Adipocyte (in vitro differentiated cells): Measurements from ENCODE around the gene RALGPS1.
"Not testable (repeated sequence)": the region's sequence is repeated elsewhere in the genome, so short reads cannot be mapped to it uniquely, and the experiment has no call there.

Experiments
- DNase-seq: peaks from one replicate; pipeline ENCODE4 v3.0.0-alpha.2; 2015; ENCODE audit warnings: low read depth
- H3K27me3 ChIP-seq: replicated peaks from 2 replicates; pipeline ENCODE4 v1.7.0; 2013; ENCODE audit warnings: mild to moderate bottlenecking, low read length, moderate library complexity; ENCODE audit not compliant: control insufficient read depth, insufficient read depth
- H3K36me3 ChIP-seq: 2 replicates; pipeline ENCODE4 v1.7.0; 2013; ENCODE audit warnings: low read length, mild to moderate bottlenecking, moderate library complexity; ENCODE audit not compliant: control insufficient read depth, insufficient read depth, severe bottlenecking
- H3K4me1 ChIP-seq: 2 replicates; pipeline ENCODE4 v1.7.0; 2013; ENCODE audit warnings: mild to moderate bottlenecking, low read length, moderate library complexity; ENCODE audit not compliant: control insufficient read depth, insufficient read depth
- H3K4me3 ChIP-seq: 2 replicates; pipeline ENCODE4 v1.7.0; 2013; ENCODE audit warnings: mild to moderate bottlenecking, low read length, moderate library complexity
- H3K9ac ChIP-seq: 2 replicates; pipeline ENCODE4 v1.7.0; 2013; ENCODE audit warnings: mild to moderate bottlenecking, low read length, moderate library complexity
- H3K9me3 ChIP-seq: 2 replicates; pipeline ENCODE4 v1.7.0; 2013; ENCODE audit warnings: mild to moderate bottlenecking, low read length, moderate library complexity; ENCODE audit not compliant: control insufficient read depth

The RALGPS1 gene

DNA sequence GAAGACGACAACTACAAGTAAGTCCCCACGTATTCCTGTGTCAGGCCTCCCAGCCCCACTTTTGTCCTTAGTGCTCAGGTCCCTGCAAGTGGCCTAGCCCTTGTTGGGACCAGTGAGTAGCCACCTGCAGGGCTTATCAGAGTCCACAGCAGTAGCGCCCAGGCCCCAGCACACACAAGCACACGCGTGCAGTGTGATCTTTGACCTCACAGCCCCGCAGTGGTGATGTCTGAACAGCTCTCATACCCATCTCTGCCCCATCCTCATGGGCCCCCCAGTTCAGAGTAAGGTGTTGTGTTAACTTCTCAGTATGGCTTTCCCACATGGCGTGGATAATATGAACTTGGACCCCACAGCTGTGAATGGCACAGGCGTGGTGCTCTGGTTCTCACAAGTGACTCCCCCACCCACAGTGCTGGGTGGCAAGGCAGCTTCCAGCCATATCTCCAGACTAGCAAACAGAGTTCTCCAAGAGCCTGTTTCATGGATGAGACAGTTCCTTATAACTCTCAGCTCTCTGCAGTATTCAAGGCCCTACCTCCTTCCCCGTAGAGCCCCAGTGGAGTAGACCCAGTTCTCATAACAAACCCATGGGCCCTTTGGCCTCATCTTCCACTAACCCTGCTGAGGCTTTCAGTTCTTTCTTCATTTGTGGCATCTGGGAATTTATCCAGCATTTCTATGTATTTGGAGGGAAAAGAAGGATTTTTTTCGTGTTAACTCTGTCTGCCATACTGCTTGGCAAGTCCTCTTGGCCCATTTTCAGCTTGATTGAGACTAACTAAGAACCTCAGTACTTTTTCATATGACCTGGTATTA lies 254.4 kb downstream of the RALGPS1 start:
- peaks cover 10% of the 10 kb centered on the region for H3K4me1 ChIP-seq
- H3K27me3 ChIP-seq, result no peaks in the 10 kb centered on the region
- H3K4me3 ChIP-seq, result no peak overlapping the region
- H3K9ac ChIP-seq, result no peak overlapping the region
- no peaks in the 10 kb centered on the region for H3K9me3 ChIP-seq
- DNase-seq, result no peak
- H3K36me3 ChIP-seq, result no peaks in the 10 kb centered on the region

GRCh38 chr9:127169575-127169883 lies 254.9 kb downstream of the RALGPS1 start:
- no peak for DNase-seq
- Histone ChIP-seq H3K4me1 (peaks cover 14% of the 10 kb centered on the region), H3K36me3 (no peaks in the 10 kb centered on the region), H3K9me3 (no peaks in the 10 kb centered on the region), H3K4me3 (no peak overlapping the region), H3K27me3 (no peaks in the 10 kb centered on the region), H3K9ac (no peak overlapping the region)

- DNase-seq, result no peak
- Histone ChIP-seq H3K4me3 (no peak overlapping the region), H3K9me3 (no peaks in the 10 kb centered on the region), H3K4me1 (peaks cover 16% of the 10 kb centered on the region), H3K36me3 (no peaks in the 10 kb centered on the region), H3K9ac (no peak overlapping the region), H3K27me3 (no peaks in the 10 kb centered on the region)
These were observed 255.5 kb downstream of the RALGPS1 start for GRCh38 chr9:127170103-127170502.

- Histone ChIP-seq H3K27me3 (no peaks in the 10 kb centered on the region), H3K9me3 (no peaks in the 10 kb centered on the region), H3K9ac (no peak overlapping the region), H3K36me3 (no peaks in the 10 kb centered on the region), H3K4me3 (no peak overlapping the region), H3K4me1 (peaks cover 22% of the 10 kb centered on the region)
- no peak for DNase-seq
These were observed 256.1 kb downstream of the RALGPS1 start for GRCh38 chr9:127170652-127171051.

DNA sequence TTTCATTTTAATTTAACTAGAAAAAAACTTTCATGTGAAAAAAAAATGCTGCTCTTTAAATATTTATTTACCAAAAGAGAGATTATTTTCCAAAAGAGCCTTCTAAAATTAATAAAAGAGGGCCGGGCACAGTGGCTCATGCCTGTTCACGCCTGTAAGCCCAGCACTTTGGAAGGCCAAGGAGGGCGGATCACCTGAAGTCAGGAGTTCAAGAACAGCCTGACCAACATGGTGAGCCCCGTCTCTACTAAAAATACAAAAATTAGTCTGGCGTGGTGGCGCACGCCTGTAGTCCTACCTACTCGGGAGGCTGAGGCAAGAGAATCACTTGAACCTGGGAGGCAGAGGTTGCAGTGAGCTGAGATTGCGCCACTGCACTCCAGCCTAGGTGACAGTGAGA lies 256.8 kb downstream of the RALGPS1 start:
- H3K4me1 ChIP-seq, result peaks cover 29% of the 10 kb centered on the region
- not testable (repeated sequence) for DNase-seq, H3K9me3 ChIP-seq, H3K9ac ChIP-seq, H3K27me3 ChIP-seq, H3K4me3 ChIP-seq, H3K36me3 ChIP-seq

GRCh38 chr9:127172066-127172707 lies 257.6 kb downstream of the RALGPS1 start:
- no peak for DNase-seq
- Histone ChIP-seq H3K4me3 (no peak overlapping the region), H3K9me3 (no peaks in the 10 kb centered on the region), H3K36me3 (no peaks in the 10 kb centered on the region), H3K9ac (no peak overlapping the region), H3K4me1 (peaks cover 32% of the 10 kb centered on the region), H3K27me3 (no peaks in the 10 kb centered on the region)

DNA sequence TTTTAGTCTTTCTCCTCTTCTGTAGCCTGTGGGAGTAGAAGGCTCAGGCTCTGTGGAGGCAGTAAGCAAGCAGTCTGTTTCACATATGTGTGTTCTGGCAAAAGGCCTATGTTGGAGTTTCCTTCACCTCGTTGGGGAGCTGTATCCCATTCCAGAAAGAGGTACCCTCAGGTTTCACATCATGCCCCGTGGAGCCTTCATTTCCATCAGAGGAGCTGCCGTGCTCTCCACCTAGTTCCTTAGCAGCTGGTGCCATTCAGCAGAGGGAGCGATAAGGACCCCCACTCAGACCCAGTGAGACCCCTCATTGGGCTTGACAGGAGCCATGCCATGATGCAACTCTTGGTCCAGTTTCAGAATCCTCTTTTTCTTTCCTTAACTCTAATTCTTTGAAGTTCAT lies 258.5 kb downstream of the RALGPS1 start:
- Histone ChIP-seq H3K9ac (no peak overlapping the region), H3K27me3 (no peaks in the 10 kb centered on the region), H3K4me1 (peaks cover 32% of the 10 kb centered on the region), H3K4me3 (no peak overlapping the region), H3K9me3 (no peaks in the 10 kb centered on the region), H3K36me3 (no peaks in the 10 kb centered on the region)
- DNase-seq, result no peak

GRCh38 chr9:127174386-127175318 lies 260.1 kb downstream of the RALGPS1 start:
- DNase-seq, result no peak
- H3K9me3 ChIP-seq, result no peaks in the 10 kb centered on the region
- peaks cover 38% of the 10 kb centered on the region for H3K4me1 ChIP-seq
- no peaks in the 10 kb centered on the region for H3K27me3 ChIP-seq
- no peak overlapping the region for H3K4me3 ChIP-seq
- no peak overlapping the region for H3K9ac ChIP-seq
- H3K36me3 ChIP-seq, result no peaks in the 10 kb centered on the region

DNA sequence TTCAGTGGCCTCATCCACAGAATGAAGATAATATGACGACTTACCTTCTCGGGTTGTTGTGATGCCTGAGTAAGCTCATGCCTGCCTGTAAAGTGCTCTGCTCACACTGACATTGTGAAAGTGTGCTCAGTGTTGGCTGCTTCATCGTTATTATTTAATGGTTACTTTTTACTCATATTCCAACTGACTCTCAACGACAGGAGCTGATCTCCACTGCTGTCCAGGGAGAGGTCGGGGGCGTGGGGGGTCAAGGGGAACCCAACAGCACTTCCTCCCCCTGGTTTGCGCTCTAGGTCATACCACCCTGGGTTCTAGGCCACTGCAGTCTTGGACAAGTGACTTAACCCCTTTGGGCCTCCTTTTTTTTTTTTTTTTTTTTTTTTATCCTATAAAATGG lies 260.7 kb downstream of the RALGPS1 start:
- Histone ChIP-seq H3K36me3 (no peaks in the 10 kb centered on the region), H3K4me3 (no peak overlapping the region), H3K9me3 (no peaks in the 10 kb centered on the region), H3K9ac (no peak overlapping the region), H3K27me3 (no peaks in the 10 kb centered on the region), H3K4me1 (peaks cover 39% of the 10 kb centered on the region)
- DNase-seq, result no peak

DNA sequence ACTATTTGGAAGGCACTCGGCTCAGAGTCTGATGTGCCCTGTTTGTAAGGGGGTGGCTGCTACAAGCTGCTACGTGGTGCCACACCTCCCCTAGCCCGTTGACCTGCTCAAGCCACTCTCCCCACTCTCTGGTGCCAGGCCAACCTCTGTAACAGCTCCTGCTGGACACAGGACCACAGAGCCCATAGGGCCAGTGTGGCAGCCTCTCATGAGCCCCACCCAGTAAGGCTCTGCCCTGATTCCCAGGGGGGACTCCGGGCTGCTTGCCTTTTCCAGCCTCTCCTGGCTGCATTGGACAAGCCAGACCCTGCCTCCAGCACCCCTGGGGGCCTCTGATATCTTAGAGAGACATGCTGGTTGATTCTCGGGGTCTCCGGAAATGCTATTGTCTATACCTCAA lies 261.2 kb downstream of the RALGPS1 start:
- DNase-seq, result no peak
- H3K27me3 ChIP-seq, result no peaks in the 10 kb centered on the region
- H3K36me3 ChIP-seq, result no peaks in the 10 kb centered on the region
- H3K9ac ChIP-seq, result peak overlapping the region; percentile 55
- H3K4me3 ChIP-seq, result peak overlapping the region; percentile 46
- no peaks in the 10 kb centered on the region for H3K9me3 ChIP-seq
- H3K4me1 ChIP-seq, result peaks cover 39% of the 10 kb centered on the region

DNA sequence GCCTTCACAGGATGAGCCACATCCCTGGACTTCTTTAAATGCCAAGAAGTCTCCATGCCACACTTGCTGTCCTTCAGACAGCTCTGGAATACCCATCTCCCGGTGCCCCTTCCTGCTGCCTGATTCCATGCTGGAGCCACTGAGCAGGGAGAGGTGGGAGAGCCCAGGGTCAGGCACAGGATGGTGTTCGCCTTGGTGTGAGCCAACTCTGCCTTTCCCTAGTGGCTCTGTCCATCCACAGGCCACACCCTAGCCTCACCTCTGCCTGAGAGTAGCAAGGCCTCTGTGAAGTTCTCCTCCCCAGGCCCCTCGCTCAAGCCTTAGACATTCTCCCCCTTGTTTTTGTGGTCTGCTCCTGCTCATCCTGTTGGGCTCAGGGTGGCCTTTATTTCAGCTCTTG lies 262.0 kb downstream of the RALGPS1 start:
- H3K9me3 ChIP-seq, result no peaks in the 10 kb centered on the region
- peaks cover 39% of the 10 kb centered on the region for H3K4me1 ChIP-seq
- H3K27me3 ChIP-seq, result no peaks in the 10 kb centered on the region
- no peak for DNase-seq
- H3K36me3 ChIP-seq, result no peaks in the 10 kb centered on the region
- no peak overlapping the region for H3K4me3 ChIP-seq
- H3K9ac ChIP-seq, result no peak overlapping the region
